ENCODE results near the gene CRACR2B. TPM values are rescaled to one million over a fixed set of nuclear protein-coding genes. Genes with fewer than 3 reads are reported as not detected.

Gene CRACR2B
- total and polyA plus RNA-seq, 2 of the 13 experiments (the other 11 are each of a cell fraction or from before 2014, with no cell fraction given) = 14.9 to 21.0 TPM

DNA sequence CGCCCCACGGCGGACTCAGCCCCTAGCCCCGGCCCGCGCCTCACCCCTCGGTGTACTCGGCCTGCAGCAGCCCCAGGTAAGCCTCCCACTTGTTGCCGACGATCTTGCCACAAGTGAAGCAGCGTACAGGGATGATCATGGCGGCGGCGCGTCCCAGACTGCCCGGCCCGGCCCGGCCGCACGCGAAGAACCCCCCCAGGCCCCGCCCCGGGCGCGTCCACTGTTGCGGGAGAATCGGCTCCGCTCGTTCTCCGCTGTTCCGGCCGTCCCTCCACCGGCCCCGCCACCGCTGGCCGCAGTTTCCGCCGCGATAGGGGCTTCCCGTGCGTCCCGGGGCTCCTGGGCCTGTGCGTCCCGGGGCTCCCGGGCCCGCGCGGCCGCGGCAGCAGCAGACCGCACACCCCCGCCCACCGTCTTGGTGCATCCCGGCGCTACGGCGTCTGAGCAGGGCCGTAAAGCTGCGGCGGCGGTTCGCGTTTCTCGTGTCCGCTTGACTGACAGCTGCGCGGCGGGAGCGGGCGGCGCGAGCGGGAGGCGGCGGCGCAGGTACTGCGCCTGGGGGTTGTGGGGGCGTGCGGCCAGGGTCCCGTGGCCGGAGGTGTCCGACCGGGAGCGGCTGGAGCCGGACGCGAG is 14.8 kb downstream of the CRACR2B start, which contains the start of the genes POLR2L and TSPAN4 (continued):
- no peak for TF ChIP-seq EP300 (IDR thresholded peaks at IDR 0.05; ENCODE audit: low read depth in 2 of 2, low read length in 2 of 2)
- no peak for TF ChIP-seq EP300 (CRISPR knock-in tag; IDR thresholded peaks at IDR 0.05; ENCODE audit: borderline replicate concordance)
- TF ChIP-seq ETV5 (CRISPR knock-in tag; IDR thresholded peaks at IDR 0.05; ENCODE audit: borderline replicate concordance) = no peak
- TF ChIP-seq, protein P1, sequence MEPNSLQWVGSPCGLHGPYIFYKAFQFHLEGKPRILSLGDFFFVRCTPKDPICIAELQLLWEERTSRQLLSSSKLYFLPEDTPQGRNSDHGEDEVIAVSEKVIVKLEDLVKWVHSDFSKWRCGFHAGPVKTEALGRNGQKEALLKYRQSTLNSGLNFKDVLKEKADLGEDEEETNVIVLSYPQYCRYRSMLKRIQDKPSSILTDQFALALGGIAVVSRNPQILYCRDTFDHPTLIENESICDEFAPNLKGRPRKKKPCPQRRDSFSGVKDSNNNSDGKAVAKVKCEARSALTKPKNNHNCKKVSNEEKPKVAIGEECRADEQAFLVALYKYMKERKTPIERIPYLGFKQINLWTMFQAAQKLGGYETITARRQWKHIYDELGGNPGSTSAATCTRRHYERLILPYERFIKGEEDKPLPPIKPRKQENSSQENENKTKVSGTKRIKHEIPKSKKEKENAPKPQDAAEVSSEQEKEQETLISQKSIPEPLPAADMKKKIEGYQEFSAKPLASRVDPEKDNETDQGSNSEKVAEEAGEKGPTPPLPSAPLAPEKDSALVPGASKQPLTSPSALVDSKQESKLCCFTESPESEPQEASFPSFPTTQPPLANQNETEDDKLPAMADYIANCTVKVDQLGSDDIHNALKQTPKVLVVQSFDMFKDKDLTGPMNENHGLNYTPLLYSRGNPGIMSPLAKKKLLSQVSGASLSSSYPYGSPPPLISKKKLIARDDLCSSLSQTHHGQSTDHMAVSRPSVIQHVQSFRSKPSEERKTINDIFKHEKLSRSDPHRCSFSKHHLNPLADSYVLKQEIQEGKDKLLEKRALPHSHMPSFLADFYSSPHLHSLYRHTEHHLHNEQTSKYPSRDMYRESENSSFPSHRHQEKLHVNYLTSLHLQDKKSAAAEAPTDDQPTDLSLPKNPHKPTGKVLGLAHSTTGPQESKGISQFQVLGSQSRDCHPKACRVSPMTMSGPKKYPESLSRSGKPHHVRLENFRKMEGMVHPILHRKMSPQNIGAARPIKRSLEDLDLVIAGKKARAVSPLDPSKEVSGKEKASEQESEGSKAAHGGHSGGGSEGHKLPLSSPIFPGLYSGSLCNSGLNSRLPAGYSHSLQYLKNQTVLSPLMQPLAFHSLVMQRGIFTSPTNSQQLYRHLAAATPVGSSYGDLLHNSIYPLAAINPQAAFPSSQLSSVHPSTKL (CRISPR knock-in tag; IDR thresholded peaks at IDR 0.05) = no peak
- TF ChIP-seq, protein P2, sequence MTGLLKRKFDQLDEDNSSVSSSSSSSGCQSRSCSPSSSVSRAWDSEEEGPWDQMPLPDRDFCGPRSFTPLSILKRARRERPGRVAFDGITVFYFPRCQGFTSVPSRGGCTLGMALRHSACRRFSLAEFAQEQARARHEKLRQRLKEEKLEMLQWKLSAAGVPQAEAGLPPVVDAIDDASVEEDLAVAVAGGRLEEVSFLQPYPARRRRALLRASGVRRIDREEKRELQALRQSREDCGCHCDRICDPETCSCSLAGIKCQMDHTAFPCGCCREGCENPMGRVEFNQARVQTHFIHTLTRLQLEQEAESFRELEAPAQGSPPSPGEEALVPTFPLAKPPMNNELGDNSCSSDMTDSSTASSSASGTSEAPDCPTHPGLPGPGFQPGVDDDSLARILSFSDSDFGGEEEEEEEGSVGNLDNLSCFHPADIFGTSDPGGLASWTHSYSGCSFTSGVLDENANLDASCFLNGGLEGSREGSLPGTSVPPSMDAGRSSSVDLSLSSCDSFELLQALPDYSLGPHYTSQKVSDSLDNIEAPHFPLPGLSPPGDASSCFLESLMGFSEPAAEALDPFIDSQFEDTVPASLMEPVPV (CRISPR knock-in tag; IDR thresholded peaks at IDR 0.05) = peak; percentile 74
- no peak for TF ChIP-seq ZNF282 (IDR thresholded peaks at IDR 0.05; ENCODE audit: partially characterized antibody)
- peak; percentile 60 for TF ChIP-seq ARNTL (CRISPR knock-in tag; IDR thresholded peaks at IDR 0.05)
- TF ChIP-seq, protein P3, sequence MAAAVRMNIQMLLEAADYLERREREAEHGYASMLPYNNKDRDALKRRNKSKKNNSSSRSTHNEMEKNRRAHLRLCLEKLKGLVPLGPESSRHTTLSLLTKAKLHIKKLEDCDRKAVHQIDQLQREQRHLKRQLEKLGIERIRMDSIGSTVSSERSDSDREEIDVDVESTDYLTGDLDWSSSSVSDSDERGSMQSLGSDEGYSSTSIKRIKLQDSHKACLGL (CRISPR knock-in tag; IDR thresholded peaks at IDR 0.05) = peak; percentile 90
- TF ChIP-seq, protein P4, sequence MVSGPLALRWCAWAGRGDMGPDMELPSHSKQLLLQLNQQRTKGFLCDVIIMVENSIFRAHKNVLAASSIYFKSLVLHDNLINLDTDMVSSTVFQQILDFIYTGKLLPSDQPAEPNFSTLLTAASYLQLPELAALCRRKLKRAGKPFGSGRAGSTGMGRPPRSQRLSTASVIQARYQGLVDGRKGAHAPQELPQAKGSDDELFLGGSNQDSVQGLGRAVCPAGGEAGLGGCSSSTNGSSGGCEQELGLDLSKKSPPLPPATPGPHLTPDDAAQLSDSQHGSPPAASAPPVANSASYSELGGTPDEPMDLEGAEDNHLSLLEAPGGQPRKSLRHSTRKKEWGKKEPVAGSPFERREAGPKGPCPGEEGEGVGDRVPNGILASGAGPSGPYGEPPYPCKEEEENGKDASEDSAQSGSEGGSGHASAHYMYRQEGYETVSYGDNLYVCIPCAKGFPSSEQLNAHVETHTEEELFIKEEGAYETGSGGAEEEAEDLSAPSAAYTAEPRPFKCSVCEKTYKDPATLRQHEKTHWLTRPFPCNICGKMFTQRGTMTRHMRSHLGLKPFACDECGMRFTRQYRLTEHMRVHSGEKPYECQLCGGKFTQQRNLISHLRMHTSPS (CRISPR knock-in tag; IDR thresholded peaks at IDR 0.05; ENCODE audit: low read depth) = no peak
- no peak; the same call in 1 of the 2 replicates for TF ChIP-seq ZNF703 (CRISPR knock-in tag; IDR thresholded peaks at IDR 0.05; ENCODE audit: borderline replicate concordance)
- peak; percentile 99 for TF ChIP-seq MEIS2 (CRISPR knock-in tag; IDR thresholded peaks at IDR 0.05)
- peak; percentile 67; the same call in 1 of the 2 replicates for TF ChIP-seq SNAPC2 (CRISPR knock-in tag; IDR thresholded peaks at IDR 0.05)
- TF ChIP-seq, protein P5, sequence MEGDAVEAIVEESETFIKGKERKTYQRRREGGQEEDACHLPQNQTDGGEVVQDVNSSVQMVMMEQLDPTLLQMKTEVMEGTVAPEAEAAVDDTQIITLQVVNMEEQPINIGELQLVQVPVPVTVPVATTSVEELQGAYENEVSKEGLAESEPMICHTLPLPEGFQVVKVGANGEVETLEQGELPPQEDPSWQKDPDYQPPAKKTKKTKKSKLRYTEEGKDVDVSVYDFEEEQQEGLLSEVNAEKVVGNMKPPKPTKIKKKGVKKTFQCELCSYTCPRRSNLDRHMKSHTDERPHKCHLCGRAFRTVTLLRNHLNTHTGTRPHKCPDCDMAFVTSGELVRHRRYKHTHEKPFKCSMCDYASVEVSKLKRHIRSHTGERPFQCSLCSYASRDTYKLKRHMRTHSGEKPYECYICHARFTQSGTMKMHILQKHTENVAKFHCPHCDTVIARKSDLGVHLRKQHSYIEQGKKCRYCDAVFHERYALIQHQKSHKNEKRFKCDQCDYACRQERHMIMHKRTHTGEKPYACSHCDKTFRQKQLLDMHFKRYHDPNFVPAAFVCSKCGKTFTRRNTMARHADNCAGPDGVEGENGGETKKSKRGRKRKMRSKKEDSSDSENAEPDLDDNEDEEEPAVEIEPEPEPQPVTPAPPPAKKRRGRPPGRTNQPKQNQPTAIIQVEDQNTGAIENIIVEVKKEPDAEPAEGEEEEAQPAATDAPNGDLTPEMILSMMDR (CRISPR knock-in tag; IDR thresholded peaks at IDR 0.05) = no peak; the same call in 1 of the 2 replicates
- TF ChIP-seq ZFAT (CRISPR knock-in tag; conservative IDR thresholded peaks at IDR 0.05) = no peak
- TF ChIP-seq, protein P6, sequence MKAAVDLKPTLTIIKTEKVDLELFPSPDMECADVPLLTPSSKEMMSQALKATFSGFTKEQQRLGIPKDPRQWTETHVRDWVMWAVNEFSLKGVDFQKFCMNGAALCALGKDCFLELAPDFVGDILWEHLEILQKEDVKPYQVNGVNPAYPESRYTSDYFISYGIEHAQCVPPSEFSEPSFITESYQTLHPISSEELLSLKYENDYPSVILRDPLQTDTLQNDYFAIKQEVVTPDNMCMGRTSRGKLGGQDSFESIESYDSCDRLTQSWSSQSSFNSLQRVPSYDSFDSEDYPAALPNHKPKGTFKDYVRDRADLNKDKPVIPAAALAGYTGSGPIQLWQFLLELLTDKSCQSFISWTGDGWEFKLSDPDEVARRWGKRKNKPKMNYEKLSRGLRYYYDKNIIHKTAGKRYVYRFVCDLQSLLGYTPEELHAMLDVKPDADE (CRISPR knock-in tag; IDR thresholded peaks at IDR 0.05) = no peak
- TF ChIP-seq SMAD3 (CRISPR knock-in tag; IDR thresholded peaks at IDR 0.05) = no peak
- no peak for TF ChIP-seq TSC22D2 (CRISPR knock-in tag; IDR thresholded peaks at IDR 0.05; ENCODE audit: borderline replicate concordance)
- no peak for TF ChIP-seq HMGA1 (CRISPR knock-in tag; conservative IDR thresholded peaks at IDR 0.05)
- no peak for TF ChIP-seq SRF (IDR thresholded peaks at IDR 0.05; ENCODE audit: low read depth, low read length)

Data from HepG2 (cell line).